Measurements from ENCODE around the gene WDR37.

Gene WDR37

GRCh38 chr10:1156616-1156886 lies 100.4 kb downstream of the WDR37 start:
- Histone ChIP-seq H3K9me3 (ENCODE audit: control insufficient read depth, insufficient read depth, low read length) (no peaks in the 10 kb centered on the region), H3K27me3 (ENCODE audit: control insufficient read depth, low read length) (no peaks in the 10 kb centered on the region), H3F3A (ENCODE audit: control insufficient read depth, insufficient read depth) (no peaks in the 10 kb centered on the region), H3K4me1 (ENCODE audit: control insufficient read depth, low read length) (no peaks in the 10 kb centered on the region), H3K79me2 (ENCODE audit: control insufficient read depth, low read length) (no peaks in the 10 kb centered on the region), H4K20me1 (ENCODE audit: control insufficient read depth, insufficient read depth, low read depth, low read length) (no peaks in the 10 kb centered on the region), H3K9me2 (replicated peaks; ENCODE audit: control insufficient read depth, low read length) (no peaks in the 10 kb centered on the region), H3K4me3 (ENCODE audit: low read length) (no peak overlapping the region), H3K36me3 (ENCODE audit: control insufficient read depth, low read length) (no peaks in the 10 kb centered on the region), H3K4me2 (ENCODE audit: low read length) (no peak overlapping the region), H3K27ac (ENCODE audit: low read depth, low read length) (no peak overlapping the region)
- TF ChIP-seq EZH2phosphoT487 (IDR thresholded peaks at IDR 0.05; ENCODE audit: borderline replicate concordance, low read length) (no peak), CTCF (IDR thresholded peaks at IDR 0.05; ENCODE audit: low read depth, low read length, poor library complexity, severe bottlenecking) (no peak)

- H3K79me2 ChIP-seq (ENCODE audit: control insufficient read depth, low read length) = no peaks in the 10 kb centered on the region
- H3K4me2 ChIP-seq (ENCODE audit: low read length) = no peak overlapping the region
- no peaks in the 10 kb centered on the region for H3K27me3 ChIP-seq (ENCODE audit: control insufficient read depth, low read length)
- no peaks in the 10 kb centered on the region for H3K36me3 ChIP-seq (ENCODE audit: control insufficient read depth, low read length)
- no peaks in the 10 kb centered on the region for H3K9me2 ChIP-seq (replicated peaks; ENCODE audit: control insufficient read depth, low read length)
- no peak overlapping the region for H3K27ac ChIP-seq (ENCODE audit: low read depth, low read length)
- no peaks in the 10 kb centered on the region for H4K20me1 ChIP-seq (ENCODE audit: control insufficient read depth, insufficient read depth, low read depth, low read length)
- H3K4me1 ChIP-seq (ENCODE audit: control insufficient read depth, low read length) = no peaks in the 10 kb centered on the region
- H3F3A ChIP-seq (ENCODE audit: control insufficient read depth, insufficient read depth) = no peaks in the 10 kb centered on the region
- H3K9me3 ChIP-seq (ENCODE audit: control insufficient read depth, insufficient read depth, low read length) = no peaks in the 10 kb centered on the region
- H3K4me3 ChIP-seq (ENCODE audit: low read length) = no peak overlapping the region
- no peak for TF ChIP-seq EZH2phosphoT487 (IDR thresholded peaks at IDR 0.05; ENCODE audit: borderline replicate concordance, low read length)
- TF ChIP-seq CTCF (IDR thresholded peaks at IDR 0.05; ENCODE audit: low read depth, low read length, poor library complexity, severe bottlenecking) = no peak
These were observed 100.9 kb downstream of the WDR37 start for GRCh38 chr10:1156921-1157614.

GRCh38 chr10:1157615-1157933 lies 101.4 kb downstream of the WDR37 start:
- no peak for TF ChIP-seq CTCF (IDR thresholded peaks at IDR 0.05; ENCODE audit: low read depth, low read length, poor library complexity, severe bottlenecking)
- TF ChIP-seq EZH2phosphoT487 (IDR thresholded peaks at IDR 0.05; ENCODE audit: borderline replicate concordance, low read length) = no peak
- Histone ChIP-seq H3K27me3 (ENCODE audit: control insufficient read depth, low read length) (no peaks in the 10 kb centered on the region), H3F3A (ENCODE audit: control insufficient read depth, insufficient read depth) (no peaks in the 10 kb centered on the region), H3K9me2 (replicated peaks; ENCODE audit: control insufficient read depth, low read length) (no peaks in the 10 kb centered on the region), H3K4me1 (ENCODE audit: control insufficient read depth, low read length) (no peaks in the 10 kb centered on the region), H3K9me3 (ENCODE audit: control insufficient read depth, insufficient read depth, low read length) (no peaks in the 10 kb centered on the region), H3K79me2 (ENCODE audit: control insufficient read depth, low read length) (no peaks in the 10 kb centered on the region), H3K4me2 (ENCODE audit: low read length) (no peak overlapping the region), H4K20me1 (ENCODE audit: control insufficient read depth, insufficient read depth, low read depth, low read length) (no peaks in the 10 kb centered on the region), H3K36me3 (ENCODE audit: control insufficient read depth, low read length) (no peaks in the 10 kb centered on the region), H3K4me3 (ENCODE audit: low read length) (no peak overlapping the region), H3K27ac (ENCODE audit: low read depth, low read length) (no peak overlapping the region)

Data from DOHH2 (cell line).